Body of pancreas (tissue), 4 donors: ENCODE measurements around the gene OR2V2. TPM values are rescaled to one million over a fixed set of nuclear protein-coding genes. Genes with fewer than 3 reads are reported as not detected.
"Not testable (repeated sequence)": the region's sequence is repeated elsewhere in the genome, so short reads cannot be mapped to it uniquely, and the experiment has no call there.

Experiments
- ATAC-seq: fragments of 150-250 bp; one replicate; pipeline ENCODE4 v1.9.1; 2016
- DNase-seq, 4 donors: peaks; one replicate each; pipeline ENCODE4 v3.0.0-alpha.2; 2019
- H3K27ac ChIP-seq, 4 donors: fragments of 200-600 bp; sonication (generic); 1 replicate in 3 of 4; 2 replicates in 1 of 4; pipeline versions ENCODE4 v1.5.1 to v1.6.1; 2016 to 2019; ENCODE audit warnings: mild to moderate bottlenecking in 1 of 4, mixed read lengths in 1 of 4, moderate library complexity in 1 of 4
- H3K27me3 ChIP-seq, 2 donors: fragments of 200-600 bp; sonication (generic); one replicate each; pipeline ENCODE4 v1.6.0; 2016; ENCODE audit warnings: mild to moderate bottlenecking in 1 of 2
- H3K36me3 ChIP-seq, 2 donors: fragments of 200-600 bp; sonication (generic); replicated peaks in 1 of 2; 2 replicates each; pipeline ENCODE4 v1.5.1; 2016; ENCODE audit warnings: low read depth in 2 of 2; ENCODE audit not compliant: insufficient read depth in 1 of 2
- H3K4me1 ChIP-seq: fragments of 200-600 bp; sonication (generic); one replicate; pipeline ENCODE4 v1.6.0; 2016
- H3K4me3 ChIP-seq, 2 donors: fragments of 200-600 bp; sonication (generic); 1 replicate in 1 of 2; 2 replicates in 1 of 2; pipeline ENCODE4 v1.5.1; 2016 to 2019
- H3K9me3 ChIP-seq, 3 donors: fragments of 200-600 bp; sonication (generic); 1 replicate in 2 of 3; 2 replicates in 1 of 3; pipeline ENCODE4 v1.5.1; 2016
- POLR2A ChIP-seq, 3 donors: fragments of 450-650 bp; IDR thresholded peaks; one replicate each; pipeline ENCODE4 v1.6.1; 2016; ENCODE audit warnings: antibody characterized with exemption in 3 of 3, mild to moderate bottlenecking in 2 of 3
- WGBS, 2 donors: methylation state at CpG; one replicate each; pipeline ENCODE4 v1.1.5; 2017; 5-methylcytosine and 5-hydroxymethylcytosine counted together
- intact Hi-C: fragments of 100-400 bp; cut with DNase I; formaldehyde crosslinking; loops from one replicate; pipeline ENCODE4 v1.15.1; 2023
- total RNA-seq, 2 donors: library from RNA; depleted of rRNA; stranded (reverse); fragments of >200 nt; gene quantifications; one replicate each; pipeline ENCODE4 v1.1.0, GENCODE V29; 2016
- TF ChIP-seq, protein P1 (sequence below), 7 experiments: fragments of 450-650 bp in 4 of 7; fragments of 200-600 bp in 3 of 7; sonication (generic) in 3 of 7; IDR thresholded peaks; one replicate each; pipeline ENCODE4 v1.5.1; 2016 to 2019; ENCODE audit warnings: antibody characterized with exemption in 7 of 7

OR2V2 gene
- total RNA-seq, 2 donors from 2014 or later = not detected

DNA sequence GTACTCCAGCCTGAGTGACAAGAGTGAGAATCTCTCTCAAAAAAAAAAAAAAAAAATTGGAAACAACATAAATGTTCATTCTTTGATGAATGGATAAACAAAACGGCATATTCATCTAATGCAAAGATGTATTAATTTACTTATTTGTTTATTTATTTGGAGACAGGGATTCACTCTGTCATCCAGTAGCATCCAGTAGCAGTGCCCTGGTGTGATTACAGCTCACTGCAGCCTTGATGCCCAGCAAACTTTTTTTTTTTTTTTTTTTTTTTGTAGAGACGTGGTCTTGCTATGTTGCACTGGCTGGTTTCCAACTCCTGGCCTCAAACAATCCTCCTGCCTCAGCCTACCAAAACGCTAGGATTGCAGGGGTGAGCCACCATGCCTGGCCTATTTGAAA is 24.4 kb downstream of the OR2V2 start:
- 28 to 29% methylated on average over 3 of the region's 3 CpGs for WGBS, 2 donors
- no peak overlapping the region for H3K4me3 ChIP-seq
- TF ChIP-seq, protein P1, sequence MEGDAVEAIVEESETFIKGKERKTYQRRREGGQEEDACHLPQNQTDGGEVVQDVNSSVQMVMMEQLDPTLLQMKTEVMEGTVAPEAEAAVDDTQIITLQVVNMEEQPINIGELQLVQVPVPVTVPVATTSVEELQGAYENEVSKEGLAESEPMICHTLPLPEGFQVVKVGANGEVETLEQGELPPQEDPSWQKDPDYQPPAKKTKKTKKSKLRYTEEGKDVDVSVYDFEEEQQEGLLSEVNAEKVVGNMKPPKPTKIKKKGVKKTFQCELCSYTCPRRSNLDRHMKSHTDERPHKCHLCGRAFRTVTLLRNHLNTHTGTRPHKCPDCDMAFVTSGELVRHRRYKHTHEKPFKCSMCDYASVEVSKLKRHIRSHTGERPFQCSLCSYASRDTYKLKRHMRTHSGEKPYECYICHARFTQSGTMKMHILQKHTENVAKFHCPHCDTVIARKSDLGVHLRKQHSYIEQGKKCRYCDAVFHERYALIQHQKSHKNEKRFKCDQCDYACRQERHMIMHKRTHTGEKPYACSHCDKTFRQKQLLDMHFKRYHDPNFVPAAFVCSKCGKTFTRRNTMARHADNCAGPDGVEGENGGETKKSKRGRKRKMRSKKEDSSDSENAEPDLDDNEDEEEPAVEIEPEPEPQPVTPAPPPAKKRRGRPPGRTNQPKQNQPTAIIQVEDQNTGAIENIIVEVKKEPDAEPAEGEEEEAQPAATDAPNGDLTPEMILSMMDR (IDR thresholded peaks at IDR 0.05) = no peak
- no peak for TF ChIP-seq POLR2A (IDR thresholded peaks at IDR 0.05)
- H3K27me3 ChIP-seq = peaks cover 0 to 59% of the 10 kb centered on the region in 2 donors
- H3K27ac ChIP-seq = no peak overlapping the region
- H3K4me1 ChIP-seq = peaks cover 12% of the 10 kb centered on the region
- ATAC-seq = no peak
- intact Hi-C loops = no loop called here
- no peaks in the 10 kb centered on the region for H3K9me3 ChIP-seq
- H3K36me3 ChIP-seq = no peaks in the 10 kb centered on the region
- DNase-seq = no peak

DNA sequence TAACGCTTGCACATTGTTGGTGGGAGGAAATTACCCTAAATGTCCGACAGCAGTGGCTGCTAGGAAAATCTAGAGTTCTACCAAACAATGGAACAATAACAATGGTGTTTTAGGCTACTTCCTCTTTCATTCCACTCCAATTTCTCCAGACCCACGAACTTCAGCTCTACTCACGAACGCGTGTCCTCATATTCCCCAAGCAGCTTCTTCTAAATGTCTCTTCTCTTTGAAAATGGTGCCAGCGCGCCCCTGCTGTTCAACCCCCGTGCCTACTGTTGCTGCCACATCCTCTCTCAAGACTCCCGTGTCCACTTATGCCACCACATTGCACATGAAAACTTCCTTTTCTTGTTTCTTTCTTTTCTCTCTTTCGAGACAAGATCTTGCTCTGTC is 25.6 kb downstream of the OR2V2 start:
- DNase-seq (peak in 2 of 4 donors; percentile 43 to 50), ATAC-seq (no peak)
- TF ChIP-seq POLR2A (IDR thresholded peaks at IDR 0.05) = no peak
- TF ChIP-seq, protein P1 (IDR thresholded peaks at IDR 0.05) = peak in 2 of 7 experiments; percentile 31 to 32
- Histone ChIP-seq H3K27ac (no peak overlapping the region), H3K27me3 (peaks cover 0 to 60% of the 10 kb centered on the region in 2 donors), H3K36me3 (no peaks in the 10 kb centered on the region), H3K4me3 (no peak overlapping the region), H3K4me1 (peaks cover 11% of the 10 kb centered on the region), H3K9me3 (no peaks in the 10 kb centered on the region)
- intact Hi-C loops = no loop called here
- 9 to 21% methylated on average over 11 of the region's 11 CpGs for WGBS, 2 donors

DNA sequence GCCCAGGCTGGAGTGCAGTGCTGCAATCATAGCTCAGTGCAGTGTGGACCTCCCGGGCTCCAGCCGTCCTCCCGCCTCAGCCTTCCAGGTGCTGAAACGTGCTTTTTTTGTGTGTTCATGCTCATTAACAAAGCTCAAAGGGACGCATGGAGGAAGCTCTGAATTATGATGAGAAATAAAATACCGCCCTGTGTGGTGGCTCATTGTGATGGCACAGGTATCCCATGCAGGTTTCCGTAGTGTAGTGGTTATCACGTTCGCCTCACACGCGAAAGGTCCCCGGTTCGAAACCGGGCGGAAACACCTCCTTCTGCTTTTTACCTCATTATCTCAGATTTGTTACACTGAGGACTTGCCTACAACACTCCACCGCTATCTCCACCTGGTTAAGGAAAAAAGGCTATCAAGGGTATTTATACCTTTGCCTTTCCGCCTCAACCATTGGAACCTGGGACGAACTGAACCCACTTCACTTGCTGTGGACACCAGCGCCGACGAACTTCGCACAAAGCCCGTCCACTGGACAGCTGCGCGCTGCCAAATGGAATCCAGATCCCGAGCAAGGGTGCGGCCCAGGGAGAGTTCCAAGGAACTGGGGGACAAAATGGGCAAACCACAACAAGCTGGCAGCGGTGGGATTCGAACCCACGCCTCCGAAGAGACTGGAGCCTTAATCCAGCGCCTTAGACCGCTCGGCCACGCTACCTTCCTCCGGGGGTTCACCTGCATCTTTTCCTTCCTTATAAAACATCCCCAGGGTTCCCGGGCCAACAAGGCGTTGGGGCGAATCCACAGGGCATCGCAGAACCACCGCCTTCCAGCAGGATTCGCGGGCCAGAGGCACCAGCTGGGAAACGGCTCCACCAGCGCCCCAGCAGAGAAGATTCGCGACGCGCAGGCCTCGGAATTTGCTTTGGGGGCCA is 26.3 kb downstream of the OR2V2 start:
- peaks cover 0 to 55% of the 10 kb centered on the region in 2 donors for H3K27me3 ChIP-seq
- no peaks in the 10 kb centered on the region for H3K9me3 ChIP-seq
- TF ChIP-seq POLR2A (IDR thresholded peaks at IDR 0.05) = no peak
- H3K4me1 ChIP-seq = peaks cover 7% of the 10 kb centered on the region
- no peaks in the 10 kb centered on the region for H3K36me3 ChIP-seq
- no peak overlapping the region for H3K27ac ChIP-seq
- no peak overlapping the region for H3K4me3 ChIP-seq
- DNase-seq (peak in 2 of 4 donors; percentile 24 to 31), ATAC-seq (peak; percentile 40)
- WGBS, 2 donors = 5 to 6% methylated on average over 37 to 50 of the region's 50 CpGs
- intact Hi-C loops = no loop called here

- H3K4me3 ChIP-seq = no peak overlapping the region
- no peaks in the 10 kb centered on the region for H3K36me3 ChIP-seq
- DNase-seq (no peak), ATAC-seq (no peak)
- WGBS, 2 donors = 49 to 51% methylated on average over 3 of the region's 3 CpGs
- TF ChIP-seq, protein P1 (IDR thresholded peaks at IDR 0.05) = no peak
- TF ChIP-seq POLR2A (IDR thresholded peaks at IDR 0.05) = no peak
- intact Hi-C loops = no loop called here
- H3K9me3 ChIP-seq = no peaks in the 10 kb centered on the region
- no peaks in the 10 kb centered on the region for H3K4me1 ChIP-seq
- H3K27me3 ChIP-seq = peaks cover 0 to 39% of the 10 kb centered on the region in 2 donors
- no peak overlapping the region for H3K27ac ChIP-seq
These were observed 29.0 kb downstream of the OR2V2 start for GRCh38 chr5:181176254-181176952.

GRCh38 chr5:181177559-181177958 is 30.2 kb downstream of the OR2V2 start:
- DNase-seq, ATAC-seq, intact Hi-C loops, H3K4me3 ChIP-seq, H3K9me3 ChIP-seq, H3K36me3 ChIP-seq, H3K4me1 ChIP-seq, H3K27ac ChIP-seq: not testable (repeated sequence)
- peaks cover 0 to 32% of the 10 kb centered on the region in 2 donors for H3K27me3 ChIP-seq
- WGBS, 2 donors = 70 to 71% methylated on average over 13 to 14 of the region's 14 CpGs
